ENCODE results near the gene BTN1A1.

- no peak for TF ChIP-seq CTCF (IDR thresholded peaks at IDR 0.05)
- no peak for TF ChIP-seq POLR2A (IDR thresholded peaks at IDR 0.05)
- no peak for TF ChIP-seq POLR2AphosphoS5 (IDR thresholded peaks at IDR 0.05)
These were observed 44.6 kb upstream of the BTN1A1 start for GRCh38 chr6:26455357-26455970.

Data from prostate gland (tissue), 2 donors.